Esophagus squamous epithelium (tissue), 5 donors: ENCODE data around the gene SIX1. TPM values are rescaled to one million over a fixed set of nuclear protein-coding genes. Genes with fewer than 3 reads are reported as not detected.

ENCODE experiments used
- DNase-seq: peaks from one replicate; lab custom pipeline; 2025; lab: John Stamatoyannopoulos, UW
- H3K27ac ChIP-seq, 4 donors: fragments of 200-600 bp; sonication (generic); one replicate each; pipeline ENCODE4 v1.5.1; 2016 to 2019; ENCODE audit warnings: mild to moderate bottlenecking in 1 of 4
- H3K27me3 ChIP-seq, 4 donors: fragments of 200-600 bp; sonication (generic); 1 replicate in 3 of 4; 2 replicates in 1 of 4; pipeline versions ENCODE4 v1.5.1 to v1.6.0; 2017 to 2021; ENCODE audit warnings: antibody characterized with exemption in 1 of 4
- H3K36me3 ChIP-seq, 3 donors: fragments of 200-600 bp; sonication (generic); one replicate each; pipeline ENCODE4 v1.5.1; 2016 to 2019
- H3K4me1 ChIP-seq, 3 donors: fragments of 200-600 bp; sonication (generic); one replicate each; pipeline ENCODE4 v1.5.1; 2017 to 2019
- H3K4me3 ChIP-seq, 4 donors: fragments of 200-600 bp; sonication (generic); 1 replicate in 3 of 4; 2 replicates in 1 of 4; pipeline ENCODE4 v1.5.1; 2016 to 2019; ENCODE audit warnings: mild to moderate bottlenecking in 2 of 4, moderate library complexity in 1 of 4
- H3K9me3 ChIP-seq, 3 donors: fragments of 200-600 bp; sonication (generic); one replicate each; pipeline ENCODE4 v1.5.1; 2016 to 2019
- POLR2A ChIP-seq, 4 donors: fragments of 450-650 bp; IDR thresholded peaks; one replicate each; pipeline ENCODE4 v1.6.1; 2017; ENCODE audit warnings: antibody characterized with exemption in 4 of 4, mild to moderate bottlenecking in 4 of 4, moderate library complexity in 3 of 4
- WGBS, 2 donors: methylation state at CpG; one replicate each; pipeline ENCODE4 v1.1.5; 2018; 5-methylcytosine and 5-hydroxymethylcytosine counted together
- intact Hi-C: fragments of 100-400 bp; cut with DNase I; formaldehyde crosslinking; loops from one replicate; pipeline ENCODE4 v1.15.0; 2022
- total RNA-seq, 4 donors: library from RNA; depleted of rRNA; stranded (reverse); fragments of >200 nt; gene quantifications; one replicate each; pipeline ENCODE4 v1.1.0, GENCODE V29; 2016
- TF ChIP-seq, protein P1 (sequence below), 6 experiments: fragments of 450-650 bp in 4 of 6; fragments of 200-600 bp in 2 of 6; sonication (generic) in 2 of 6; IDR thresholded peaks; one replicate each; pipeline ENCODE4 v1.5.1; 2016 to 2019; ENCODE audit warnings: antibody characterized with exemption in 6 of 6, mild to moderate bottlenecking in 4 of 6, moderate library complexity in 4 of 6
- donor health status: DM: yes; HTN: yes; CAD: no.

SIX1 gene
- total RNA-seq, 4 donors from 2014 or later, result 0.23 TPM; not detected in 3

GRCh38 chr14:60631842-60632241, 17.4 kb downstream of the SIX1 start:
- Histone ChIP-seq H3K4me1 (no peaks in the 10 kb centered on the region), H3K27ac (no peak overlapping the region), H3K4me3 (no peak overlapping the region), H3K9me3 (no peaks in the 10 kb centered on the region), H3K36me3 (no peaks in the 10 kb centered on the region), H3K27me3 (peaks cover 0 to 34% (median 3%) of the 10 kb centered on the region in 4 donors)
- intact Hi-C loops, result no loop called here
- TF ChIP-seq, protein P1, sequence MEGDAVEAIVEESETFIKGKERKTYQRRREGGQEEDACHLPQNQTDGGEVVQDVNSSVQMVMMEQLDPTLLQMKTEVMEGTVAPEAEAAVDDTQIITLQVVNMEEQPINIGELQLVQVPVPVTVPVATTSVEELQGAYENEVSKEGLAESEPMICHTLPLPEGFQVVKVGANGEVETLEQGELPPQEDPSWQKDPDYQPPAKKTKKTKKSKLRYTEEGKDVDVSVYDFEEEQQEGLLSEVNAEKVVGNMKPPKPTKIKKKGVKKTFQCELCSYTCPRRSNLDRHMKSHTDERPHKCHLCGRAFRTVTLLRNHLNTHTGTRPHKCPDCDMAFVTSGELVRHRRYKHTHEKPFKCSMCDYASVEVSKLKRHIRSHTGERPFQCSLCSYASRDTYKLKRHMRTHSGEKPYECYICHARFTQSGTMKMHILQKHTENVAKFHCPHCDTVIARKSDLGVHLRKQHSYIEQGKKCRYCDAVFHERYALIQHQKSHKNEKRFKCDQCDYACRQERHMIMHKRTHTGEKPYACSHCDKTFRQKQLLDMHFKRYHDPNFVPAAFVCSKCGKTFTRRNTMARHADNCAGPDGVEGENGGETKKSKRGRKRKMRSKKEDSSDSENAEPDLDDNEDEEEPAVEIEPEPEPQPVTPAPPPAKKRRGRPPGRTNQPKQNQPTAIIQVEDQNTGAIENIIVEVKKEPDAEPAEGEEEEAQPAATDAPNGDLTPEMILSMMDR (IDR thresholded peaks at IDR 0.05), result no peak
- TF ChIP-seq POLR2A (IDR thresholded peaks at IDR 0.05), result no peak
- no peak for DNase-seq
- WGBS, 2 donors, result 79 to 86% methylated on average over 2 of the region's 2 CpGs

DNA sequence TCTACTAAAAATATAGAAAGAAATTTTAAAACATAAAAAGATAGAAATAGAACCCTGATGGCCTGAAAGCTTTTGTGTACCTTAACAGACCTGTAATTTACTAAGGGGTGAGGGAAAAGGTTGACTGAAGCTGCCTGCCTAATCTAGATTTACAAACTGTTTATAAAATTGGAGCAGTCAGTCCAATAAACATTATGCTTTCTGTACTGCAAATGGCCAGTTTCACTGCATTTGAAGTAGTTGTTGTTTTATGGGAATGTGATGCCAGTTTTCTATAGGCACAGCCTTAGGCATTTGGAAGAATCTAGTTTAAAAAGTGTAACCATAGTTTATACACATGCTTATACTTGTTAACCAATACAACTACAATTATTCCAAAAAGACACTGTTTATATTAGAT, 19.1 kb downstream of the SIX1 start:
- H3K4me1 ChIP-seq, result peaks cover 0 to 7% (median 0%) of the 10 kb centered on the region in 3 donors
- H3K9me3 ChIP-seq, result no peaks in the 10 kb centered on the region
- no peak for DNase-seq
- no peaks in the 10 kb centered on the region for H3K36me3 ChIP-seq
- intact Hi-C loops, result no loop called here
- peaks cover 0 to 23% (median 0%) of the 10 kb centered on the region in 4 donors for H3K27me3 ChIP-seq
- TF ChIP-seq POLR2A (IDR thresholded peaks at IDR 0.05), result no peak
- TF ChIP-seq, protein P1 (IDR thresholded peaks at IDR 0.05), result no peak
- no peak overlapping the region for H3K27ac ChIP-seq
- no peak overlapping the region for H3K4me3 ChIP-seq

DNA sequence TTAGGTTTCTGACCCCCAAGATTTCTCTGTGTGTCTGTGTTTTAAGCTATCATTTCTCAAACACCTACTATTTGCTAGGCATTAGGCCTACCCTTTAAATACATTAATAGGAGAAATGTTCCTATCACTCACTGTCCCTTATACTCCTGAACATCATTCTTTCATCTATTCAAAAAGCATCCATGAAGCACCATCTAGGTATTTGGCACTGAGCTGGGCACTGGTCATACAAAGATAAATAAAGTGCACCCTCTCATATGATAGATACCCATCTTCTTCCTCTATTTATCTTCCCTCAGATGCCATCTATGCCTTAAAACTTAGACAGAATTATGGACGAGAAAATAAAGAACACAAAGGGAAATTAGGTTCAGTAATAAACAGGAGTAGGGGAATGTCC, 20.4 kb downstream of the SIX1 start:
- Histone ChIP-seq H3K4me3 (no peak overlapping the region), H3K9me3 (no peaks in the 10 kb centered on the region), H3K27me3 (peaks cover 0 to 24% (median 0%) of the 10 kb centered on the region in 4 donors), H3K4me1 (peaks cover 0 to 7% (median 0%) of the 10 kb centered on the region in 3 donors), H3K36me3 (no peaks in the 10 kb centered on the region), H3K27ac (no peak overlapping the region)
- intact Hi-C loops, result loop anchor here (10.0 kb wide), 1 partner anchor 396 kb away; no protein-coding TSS in a partner anchor
- DNase-seq, result no peak
- 68 to 75% methylated on average over 1 of the region's 1 CpG for WGBS, 2 donors
- no peak for TF ChIP-seq POLR2A (IDR thresholded peaks at IDR 0.05)
- TF ChIP-seq, protein P1 (IDR thresholded peaks at IDR 0.05), result no peak

GRCh38 chr14:60622917-60623257, 26.4 kb downstream of the SIX1 start:
- DNase-seq, result no peak
- no peaks in the 10 kb centered on the region for H3K9me3 ChIP-seq
- no peak overlapping the region for H3K4me3 ChIP-seq
- intact Hi-C loops, result loop anchor here (5.0 to 10.0 kb wide), 2 partner anchors 402 to 629 kb away; no protein-coding TSS in a partner anchor
- H3K27ac ChIP-seq, result no peak overlapping the region
- peaks cover 0 to 19% (median 0%) of the 10 kb centered on the region in 4 donors for H3K27me3 ChIP-seq
- peaks cover 0 to 7% (median 0%) of the 10 kb centered on the region in 3 donors for H3K4me1 ChIP-seq
- WGBS, 2 donors, result 10 to 15% methylated on average over 2 of the region's 2 CpGs
- TF ChIP-seq POLR2A (IDR thresholded peaks at IDR 0.05), result no peak
- TF ChIP-seq, protein P1 (IDR thresholded peaks at IDR 0.05), result no peak
- no peaks in the 10 kb centered on the region for H3K36me3 ChIP-seq

DNA sequence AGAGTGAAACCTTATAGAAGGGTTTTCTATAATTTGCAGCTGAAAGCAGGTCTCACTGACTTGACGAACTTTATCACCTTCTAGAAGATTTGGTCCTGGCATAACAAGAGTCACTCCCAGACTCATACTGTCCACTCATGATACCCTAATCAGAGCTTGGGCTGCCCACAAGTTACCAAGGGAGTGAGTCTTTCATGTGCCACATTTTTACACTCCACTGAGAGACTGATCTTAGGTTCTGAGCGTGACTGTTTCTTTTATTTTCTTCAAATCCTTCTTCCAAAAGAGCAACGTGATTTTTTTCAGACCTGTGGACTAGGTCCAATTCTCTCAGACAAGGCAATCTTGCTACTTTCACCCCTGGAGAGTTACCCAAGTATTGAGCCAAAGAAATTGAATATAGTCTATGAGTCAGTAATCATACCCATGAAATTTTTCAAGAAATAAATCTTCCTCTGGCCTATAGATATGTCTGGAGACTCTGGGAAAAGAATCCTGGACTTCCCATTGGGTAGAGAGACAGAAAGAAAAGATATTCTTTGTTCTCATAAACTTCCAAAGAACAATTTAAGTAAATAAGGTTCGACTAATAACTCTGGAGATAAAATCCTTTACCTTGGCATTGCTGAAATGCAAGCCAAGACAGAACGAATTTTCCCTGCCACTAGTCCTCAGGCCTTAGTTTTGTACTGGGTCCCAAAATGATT, 26.9 kb downstream of the SIX1 start:
- WGBS, 2 donors, result 37 to 40% methylated on average over 5 of the region's 5 CpGs
- H3K27me3 ChIP-seq, result peaks cover 0 to 16% (median 0%) of the 10 kb centered on the region in 4 donors
- H3K27ac ChIP-seq, result no peak overlapping the region

More for the DNA sequence above, 26.9 kb downstream of the SIX1 start:
- DNase-seq, result no peak
- H3K36me3 ChIP-seq, result no peaks in the 10 kb centered on the region
- TF ChIP-seq, protein P1 (IDR thresholded peaks at IDR 0.05), result no peak
- no peak for TF ChIP-seq POLR2A (IDR thresholded peaks at IDR 0.05)
- intact Hi-C loops, result loop anchor here (5.0 to 10.0 kb wide), 2 partner anchors 402 to 630 kb away; no protein-coding TSS in a partner anchor
- H3K9me3 ChIP-seq, result no peaks in the 10 kb centered on the region
- no peak overlapping the region for H3K4me3 ChIP-seq
- peaks cover 0 to 7% (median 0%) of the 10 kb centered on the region in 3 donors for H3K4me1 ChIP-seq
